ENCODE results near the gene RBMX.
"Not testable (repeated sequence)": the region's sequence is repeated elsewhere in the genome, so short reads cannot be mapped to it uniquely, and the experiment has no call there.

The RBMX gene

GRCh38 chrX:136906921-136907510, 26.5 kb upstream of the RBMX start:
- Histone ChIP-seq H3K9ac (no peak overlapping the region), H3K36me3 (ENCODE audit: control insufficient read depth, insufficient read depth, low read length) (no peaks in the 10 kb centered on the region), H3K27me3 (ENCODE audit: control insufficient read depth, insufficient read depth, low read length) (no peaks in the 10 kb centered on the region), H3K4me2 (ENCODE audit: low read length) (no peak overlapping the region), H2AFZ (no peak overlapping the region), H3K27ac (no peak overlapping the region), H3K4me3 (ENCODE audit: low read depth, low read length) (no peak overlapping the region), H3K4me1 (peaks cover 5% of the 10 kb centered on the region), H3K9me3 (ENCODE audit: control insufficient read depth, low read length) (no peaks in the 10 kb centered on the region), H3K79me2 (no peaks in the 10 kb centered on the region)
- TF ChIP-seq CTCF (IDR thresholded peaks at IDR 0.05), result no peak

GRCh38 chrX:136904067-136904466, 23.5 kb upstream of the RBMX start:
- H3K4me3 ChIP-seq (ENCODE audit: low read depth, low read length); H3K4me2 ChIP-seq (ENCODE audit: low read length); H3K79me2 ChIP-seq; H3K36me3 ChIP-seq (ENCODE audit: control insufficient read depth, insufficient read depth, low read length); H3K9me3 ChIP-seq (ENCODE audit: control insufficient read depth, low read length); H3K9ac ChIP-seq; H2AFZ ChIP-seq; H3K27me3 ChIP-seq (ENCODE audit: control insufficient read depth, insufficient read depth, low read length); H3K27ac ChIP-seq; H3K4me1 ChIP-seq: not testable (repeated sequence)

GRCh38 chrX:136900071-136900470, 19.5 kb upstream of the RBMX start:
- H3K4me2 ChIP-seq (ENCODE audit: low read length); H3K27me3 ChIP-seq (ENCODE audit: control insufficient read depth, insufficient read depth, low read length); H3K4me3 ChIP-seq (ENCODE audit: low read depth, low read length); H3K79me2 ChIP-seq; H3K27ac ChIP-seq; H3K36me3 ChIP-seq (ENCODE audit: control insufficient read depth, insufficient read depth, low read length); H2AFZ ChIP-seq; H3K9me3 ChIP-seq (ENCODE audit: control insufficient read depth, low read length); H3K4me1 ChIP-seq; H3K9ac ChIP-seq: not testable (repeated sequence)

GRCh38 chrX:136899221-136899620, 18.7 kb upstream of the RBMX start:
- H3K9ac ChIP-seq, result no peak overlapping the region
- H3K36me3 ChIP-seq (ENCODE audit: control insufficient read depth, insufficient read depth, low read length), result no peaks in the 10 kb centered on the region
- TF ChIP-seq CTCF (IDR thresholded peaks at IDR 0.05), result no peak
- H3K27me3 ChIP-seq (ENCODE audit: control insufficient read depth, insufficient read depth, low read length), result no peaks in the 10 kb centered on the region
- H3K27ac ChIP-seq, result no peak overlapping the region
- H2AFZ ChIP-seq, result no peak overlapping the region
- H3K79me2 ChIP-seq, result no peaks in the 10 kb centered on the region
- no peak overlapping the region for H3K4me2 ChIP-seq (ENCODE audit: low read length)
- no peaks in the 10 kb centered on the region for H3K4me1 ChIP-seq
- no peak overlapping the region for H3K4me3 ChIP-seq (ENCODE audit: low read depth, low read length)
- no peaks in the 10 kb centered on the region for H3K9me3 ChIP-seq (ENCODE audit: control insufficient read depth, low read length)

- not testable (repeated sequence) for H3K27ac ChIP-seq; H3K36me3 ChIP-seq (ENCODE audit: control insufficient read depth, insufficient read depth, low read length); H3K27me3 ChIP-seq (ENCODE audit: control insufficient read depth, insufficient read depth, low read length); H3K4me2 ChIP-seq (ENCODE audit: low read length); H3K4me3 ChIP-seq (ENCODE audit: low read depth, low read length); H3K9me3 ChIP-seq (ENCODE audit: control insufficient read depth, low read length); H3K79me2 ChIP-seq; H2AFZ ChIP-seq; H3K9ac ChIP-seq; H3K4me1 ChIP-seq
Measured at GRCh38 chrX:136898752-136899151, 18.2 kb upstream of the RBMX start.

GRCh38 chrX:136896121-136896914, 15.8 kb upstream of the RBMX start:
- Histone ChIP-seq H3K4me3 (ENCODE audit: low read depth, low read length) (no peak overlapping the region), H3K9me3 (ENCODE audit: control insufficient read depth, low read length) (no peaks in the 10 kb centered on the region), H3K9ac (no peak overlapping the region), H3K79me2 (no peaks in the 10 kb centered on the region), H3K4me1 (no peaks in the 10 kb centered on the region), H3K27me3 (ENCODE audit: control insufficient read depth, insufficient read depth, low read length) (no peaks in the 10 kb centered on the region), H3K36me3 (ENCODE audit: control insufficient read depth, insufficient read depth, low read length) (no peaks in the 10 kb centered on the region), H2AFZ (no peak overlapping the region), H3K27ac (no peak overlapping the region), H3K4me2 (ENCODE audit: low read length) (no peak overlapping the region)
- no peak for TF ChIP-seq CTCF (IDR thresholded peaks at IDR 0.05)

Data from parathyroid adenoma (tissue), 2 donors.